ENCODE data around the gene TMEM150B.

DNA sequence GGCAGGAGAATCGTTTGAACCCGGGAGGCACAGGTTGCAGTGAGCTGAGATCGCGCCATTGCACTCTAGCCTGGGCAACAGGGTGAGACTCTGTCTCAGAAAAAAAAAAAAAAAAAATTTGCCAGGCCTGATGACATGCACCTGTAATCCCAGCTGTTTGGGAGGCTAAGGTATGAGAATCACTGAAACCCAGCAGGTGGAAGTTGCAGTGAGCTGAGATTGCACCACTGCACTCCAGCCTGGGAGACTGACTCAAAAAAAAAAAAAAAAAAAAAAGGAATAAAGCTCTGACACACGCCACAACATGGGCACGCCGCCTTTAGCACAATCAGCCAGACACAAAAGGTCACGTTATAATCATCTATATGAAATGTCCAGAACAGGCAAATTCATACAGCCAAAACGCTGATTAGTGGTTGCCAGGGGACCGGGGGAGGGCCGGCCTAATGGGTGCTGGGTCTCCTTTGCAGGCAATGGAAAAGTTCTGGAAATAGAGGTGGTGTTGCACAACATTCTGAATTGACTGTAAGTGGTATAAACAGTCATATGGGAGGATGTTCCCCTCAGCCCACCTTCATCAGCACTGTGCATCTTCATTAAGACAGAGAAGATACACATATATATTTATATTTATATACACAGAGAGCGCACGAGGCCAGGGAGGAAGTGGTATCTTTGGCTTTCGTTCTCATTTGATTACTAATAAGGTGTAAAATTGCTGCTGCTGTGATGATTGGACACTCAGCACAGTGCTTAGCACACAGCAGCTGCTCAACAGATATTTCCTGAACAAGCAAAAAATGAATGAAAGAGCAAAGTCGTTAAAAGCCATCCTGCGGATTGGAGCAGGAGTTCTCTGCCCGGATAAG, 49.1 kb downstream of the TMEM150B start:
- TF ChIP-seq, protein P1, sequence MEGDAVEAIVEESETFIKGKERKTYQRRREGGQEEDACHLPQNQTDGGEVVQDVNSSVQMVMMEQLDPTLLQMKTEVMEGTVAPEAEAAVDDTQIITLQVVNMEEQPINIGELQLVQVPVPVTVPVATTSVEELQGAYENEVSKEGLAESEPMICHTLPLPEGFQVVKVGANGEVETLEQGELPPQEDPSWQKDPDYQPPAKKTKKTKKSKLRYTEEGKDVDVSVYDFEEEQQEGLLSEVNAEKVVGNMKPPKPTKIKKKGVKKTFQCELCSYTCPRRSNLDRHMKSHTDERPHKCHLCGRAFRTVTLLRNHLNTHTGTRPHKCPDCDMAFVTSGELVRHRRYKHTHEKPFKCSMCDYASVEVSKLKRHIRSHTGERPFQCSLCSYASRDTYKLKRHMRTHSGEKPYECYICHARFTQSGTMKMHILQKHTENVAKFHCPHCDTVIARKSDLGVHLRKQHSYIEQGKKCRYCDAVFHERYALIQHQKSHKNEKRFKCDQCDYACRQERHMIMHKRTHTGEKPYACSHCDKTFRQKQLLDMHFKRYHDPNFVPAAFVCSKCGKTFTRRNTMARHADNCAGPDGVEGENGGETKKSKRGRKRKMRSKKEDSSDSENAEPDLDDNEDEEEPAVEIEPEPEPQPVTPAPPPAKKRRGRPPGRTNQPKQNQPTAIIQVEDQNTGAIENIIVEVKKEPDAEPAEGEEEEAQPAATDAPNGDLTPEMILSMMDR (IDR thresholded peaks at IDR 0.05), result no peak
- TF ChIP-seq POLR2A (IDR thresholded peaks at IDR 0.05), result no peak

Measured in adrenal gland (tissue), 5 donors.